NCI-H1092 (cell line): ENCODE results near the gene METTL1.
"Not testable (repeated sequence)": the region's sequence is repeated elsewhere in the genome, so short reads cannot be mapped to it uniquely, and the experiment has no call there.

Source experiments
- DNase-seq: peaks from one replicate; lab custom pipeline; 2025; lab: John Stamatoyannopoulos, UW

The METTL1 gene

DNA sequence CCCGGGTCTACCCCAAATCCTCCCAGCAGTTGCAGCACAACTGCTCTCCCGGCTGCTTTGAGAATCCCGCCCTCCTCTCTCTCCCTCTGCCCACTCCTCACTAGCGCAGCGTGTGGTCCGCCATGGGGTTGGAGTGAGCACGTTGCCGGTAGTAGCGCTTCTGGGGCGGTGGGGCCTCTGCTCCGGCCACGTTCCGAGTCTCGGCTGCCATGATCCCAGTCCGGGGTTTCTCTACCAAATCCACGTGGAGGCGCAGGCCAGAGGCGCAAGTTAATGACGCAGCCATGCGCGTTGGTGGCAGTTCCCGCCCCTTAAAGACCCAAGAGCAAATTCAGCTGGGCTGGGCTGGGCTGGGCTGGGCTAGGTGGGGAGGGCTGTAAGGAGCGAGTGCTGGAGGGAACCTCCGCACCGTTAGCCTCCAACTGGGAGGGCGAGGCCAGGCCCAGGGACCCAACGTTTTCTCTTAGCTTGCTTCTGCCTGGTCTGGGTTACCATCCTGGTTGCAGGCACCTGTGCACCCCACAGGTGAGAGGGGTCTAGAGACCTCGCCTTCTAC is at the start of gene METTL1:
TSS of gene METTL1 (minus strand) at position 233 of the 556 bp plus-strand sequence. CDS start at position 211, 22 bp downstream.
- DNase-seq = peak; percentile 82

DNA sequence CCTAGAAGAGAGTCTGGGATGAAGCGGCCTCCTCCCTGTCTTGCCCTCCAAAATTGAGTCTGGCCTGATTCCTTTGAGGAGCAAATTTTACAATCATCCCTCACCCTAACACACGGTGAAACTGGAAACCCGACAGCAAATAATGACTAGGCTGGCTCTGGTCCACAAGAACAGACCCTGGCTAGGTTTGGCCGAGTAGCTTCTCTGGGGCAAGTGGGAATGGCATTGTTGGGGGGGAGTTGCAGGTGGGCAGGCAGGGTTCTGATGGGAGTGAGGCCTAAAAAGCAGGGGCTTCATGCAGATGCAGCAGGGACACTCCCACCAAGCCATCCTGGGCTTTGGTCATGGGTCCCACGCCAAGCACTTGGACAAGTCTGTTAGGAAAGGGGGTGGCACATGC is 49.1 kb upstream of the METTL1 start:
- not testable (repeated sequence) for DNase-seq

DNA sequence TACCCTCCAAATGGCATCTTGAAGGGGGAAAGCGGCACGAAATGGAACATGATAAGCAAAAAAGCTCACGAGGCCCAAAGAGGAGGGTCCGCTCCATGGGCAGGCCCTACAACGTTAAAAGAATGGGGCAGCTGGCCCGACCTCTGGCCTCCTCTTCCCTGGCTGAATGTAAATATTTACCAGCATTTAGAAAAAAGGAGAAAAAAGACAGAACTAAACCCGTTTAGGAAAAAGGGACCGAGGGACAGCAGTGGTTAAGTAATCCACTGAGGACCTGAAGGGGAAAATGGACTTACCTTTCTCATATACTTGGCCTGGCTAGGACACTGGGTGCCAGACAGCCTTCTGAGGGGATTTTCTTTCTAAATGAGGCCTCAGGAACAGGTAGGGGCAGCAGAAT is 48.2 kb upstream of the METTL1 start:
- not testable (repeated sequence) for DNase-seq

DNA sequence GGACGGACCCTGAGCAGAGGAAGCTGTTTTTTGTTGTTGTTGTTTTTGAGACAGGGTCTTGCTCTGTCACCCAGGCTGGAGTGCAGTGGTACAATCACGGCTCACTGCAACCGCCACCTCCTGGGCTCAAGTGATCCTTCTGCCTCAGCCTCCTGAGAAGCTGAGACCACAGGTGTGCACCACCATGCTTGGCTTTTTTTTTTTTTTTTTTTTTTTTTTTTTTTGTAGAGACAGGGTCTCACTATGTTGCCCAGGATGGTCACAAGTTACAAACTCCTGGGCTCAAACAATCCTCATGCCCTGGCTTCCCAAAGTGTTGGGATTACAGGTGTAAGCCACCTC is 46.1 kb upstream of the METTL1 start:
- not testable (repeated sequence) for DNase-seq

DNA sequence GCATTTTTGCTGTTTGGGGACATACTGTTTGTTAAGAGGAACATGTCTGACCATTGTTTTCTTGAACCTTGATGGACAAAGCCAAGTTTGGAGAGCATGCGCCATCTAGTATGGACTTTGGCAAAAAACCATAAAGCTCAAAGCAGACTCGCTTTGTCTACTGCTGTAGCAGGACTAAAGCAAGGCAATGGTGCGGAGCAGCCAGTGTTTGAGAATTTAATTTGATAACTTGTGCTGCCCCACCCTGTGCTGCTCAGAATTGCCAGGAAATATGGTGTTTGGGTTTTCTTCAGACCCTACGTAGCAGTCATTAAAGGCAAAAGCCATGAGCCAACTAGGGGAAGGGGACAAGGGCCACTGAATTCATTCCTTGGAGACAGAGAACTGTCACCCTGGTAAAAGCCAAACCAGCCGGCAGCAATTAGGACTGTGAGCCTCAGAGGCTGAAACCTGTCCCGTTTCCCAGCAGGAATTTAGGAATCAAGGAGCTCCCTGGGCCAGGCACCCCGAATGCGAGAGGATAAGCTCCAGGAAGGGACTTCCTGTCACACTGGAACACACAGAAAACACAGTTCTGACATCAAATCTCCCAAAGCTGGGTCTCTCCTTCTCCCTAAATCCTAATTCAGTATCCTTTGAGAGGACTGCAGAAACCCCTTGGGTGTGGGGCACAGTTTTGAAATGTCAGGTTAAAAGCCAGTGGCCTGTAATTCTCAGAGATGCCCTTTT is 45.5 kb upstream of the METTL1 start:
- DNase-seq = no peak

DNA sequence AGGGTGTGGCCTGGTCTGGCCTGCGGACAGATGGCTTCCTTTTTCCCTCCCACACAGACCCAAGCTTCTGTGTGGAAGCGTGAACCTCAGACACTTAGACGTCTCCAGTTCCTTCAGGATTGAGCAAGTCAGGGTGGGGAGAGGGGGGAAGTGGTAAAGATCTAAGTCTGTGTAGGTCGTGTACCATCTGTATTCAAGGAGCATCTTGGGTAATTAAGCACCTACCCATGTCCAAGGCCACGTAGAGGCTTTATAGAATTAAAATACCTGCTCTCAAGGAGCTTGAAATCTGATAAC is 44.9 kb upstream of the METTL1 start:
- DNase-seq = no peak

DNA sequence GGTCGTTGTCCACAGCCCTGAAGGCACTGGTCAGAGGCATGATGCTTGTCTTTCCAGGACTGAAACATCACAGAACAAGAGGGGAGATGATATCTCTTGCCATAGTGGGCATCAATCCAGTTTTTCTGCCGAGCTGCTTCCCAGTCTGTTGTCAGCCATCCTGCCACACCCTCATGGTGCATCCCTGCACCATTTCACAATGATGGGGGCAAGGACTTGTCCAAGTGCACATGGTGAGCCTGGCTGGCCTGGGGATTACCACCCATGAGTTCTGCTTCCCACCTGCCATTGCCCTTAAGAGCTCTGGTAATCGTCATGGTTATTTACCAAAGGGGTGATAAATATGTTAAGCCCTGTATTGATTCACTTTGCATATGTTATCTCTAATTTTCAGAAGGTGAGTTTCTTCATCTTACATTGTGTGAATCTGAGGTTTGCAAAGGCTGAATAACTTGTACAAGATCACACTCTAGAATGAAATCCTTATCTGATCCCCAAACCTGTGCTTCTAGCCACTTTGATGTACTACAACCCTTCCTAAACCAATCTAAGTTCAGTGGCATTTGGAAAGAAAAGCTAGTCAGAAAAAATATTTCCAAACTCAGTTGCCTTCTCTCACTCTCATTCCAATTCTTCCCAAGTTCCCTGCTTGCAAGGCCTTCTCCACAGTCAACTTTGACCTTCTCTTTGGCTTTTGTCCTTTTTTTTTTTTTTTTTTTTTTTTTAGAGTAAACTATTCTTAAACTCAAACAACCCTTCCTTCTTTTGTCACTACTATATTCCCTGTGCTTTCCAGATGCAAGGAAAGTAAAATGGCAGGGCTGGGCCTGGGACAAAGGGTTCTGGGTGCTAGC is 44.3 kb upstream of the METTL1 start:
- DNase-seq = no peak

DNA sequence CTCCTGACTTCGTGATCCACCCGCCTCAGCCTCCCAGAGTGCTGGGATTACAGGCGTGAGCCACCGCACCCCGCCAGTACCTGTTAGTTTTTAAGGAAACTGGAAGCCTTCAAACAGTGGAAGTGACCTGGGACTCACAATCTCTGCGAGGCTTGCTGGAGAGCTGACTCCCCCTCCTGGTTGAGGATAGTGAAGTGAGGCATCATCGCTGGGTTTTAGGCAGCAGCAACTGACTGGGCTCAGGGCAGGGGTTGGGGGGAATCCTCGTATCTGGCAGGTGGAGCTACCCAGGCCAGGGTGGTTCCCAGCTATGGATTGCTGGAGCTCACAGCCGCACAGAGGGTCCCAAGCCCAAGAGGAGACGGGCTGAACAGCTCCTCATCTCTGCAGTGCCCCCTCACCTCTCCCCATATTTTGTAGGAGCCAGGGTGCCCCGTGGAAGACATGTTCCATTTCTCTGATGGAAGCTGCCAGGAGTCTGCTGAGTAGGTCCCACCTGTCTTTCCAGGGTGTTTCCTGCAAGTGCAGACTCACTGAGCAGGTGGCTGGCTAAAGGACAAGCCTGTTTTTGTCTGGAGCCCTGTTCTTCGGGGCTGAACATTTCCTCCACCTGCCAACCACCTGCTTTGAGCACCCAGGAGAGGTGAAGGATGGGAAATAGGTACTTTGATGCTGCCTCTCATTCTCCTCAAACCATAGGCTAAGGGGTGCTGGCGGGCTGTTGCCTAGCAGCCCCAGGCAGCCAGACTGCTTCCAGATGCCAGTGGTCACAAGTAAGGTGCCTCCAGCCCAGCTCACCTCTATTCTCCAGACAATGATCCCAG is 43.5 kb upstream of the METTL1 start:
- no peak for DNase-seq

DNA sequence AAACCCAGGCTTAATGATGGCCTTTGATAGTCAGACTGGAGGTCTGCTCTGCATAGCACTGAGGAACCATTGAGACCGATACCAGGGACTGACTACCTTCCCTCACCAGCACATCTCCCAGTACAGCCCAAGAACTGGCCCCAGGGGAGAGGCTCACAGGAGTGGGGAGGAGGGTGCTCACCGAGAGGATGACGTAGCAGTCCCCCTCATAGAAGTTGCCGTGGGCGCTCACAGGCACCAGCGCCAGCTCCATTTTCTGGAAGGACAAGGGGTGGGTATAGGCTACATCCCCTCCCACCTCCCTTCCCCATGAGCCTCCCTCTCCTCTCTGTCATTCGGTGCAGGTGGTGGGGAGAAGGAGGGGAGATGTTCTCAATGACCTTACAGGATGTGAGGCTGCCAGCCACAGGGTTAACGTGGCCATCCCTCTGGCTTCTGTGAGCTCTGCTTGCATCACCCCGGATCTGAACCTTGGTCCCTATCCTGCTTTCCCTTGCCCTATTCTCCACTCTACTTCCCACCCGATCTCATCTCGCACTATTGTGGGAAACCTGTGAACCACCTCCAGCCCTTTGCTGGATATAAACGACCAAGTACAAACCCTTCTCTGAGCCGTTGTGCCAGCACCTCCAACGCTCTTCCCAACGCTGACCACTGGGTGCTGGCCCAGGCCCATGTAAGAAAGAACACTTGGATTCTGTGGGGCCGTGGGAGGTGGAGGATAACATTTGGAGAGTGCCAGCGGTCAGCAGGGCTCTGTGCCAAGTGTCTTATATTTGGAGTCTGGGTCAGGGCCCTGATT is 42.3 kb upstream of the METTL1 start:
- DNase-seq = no peak

DNA sequence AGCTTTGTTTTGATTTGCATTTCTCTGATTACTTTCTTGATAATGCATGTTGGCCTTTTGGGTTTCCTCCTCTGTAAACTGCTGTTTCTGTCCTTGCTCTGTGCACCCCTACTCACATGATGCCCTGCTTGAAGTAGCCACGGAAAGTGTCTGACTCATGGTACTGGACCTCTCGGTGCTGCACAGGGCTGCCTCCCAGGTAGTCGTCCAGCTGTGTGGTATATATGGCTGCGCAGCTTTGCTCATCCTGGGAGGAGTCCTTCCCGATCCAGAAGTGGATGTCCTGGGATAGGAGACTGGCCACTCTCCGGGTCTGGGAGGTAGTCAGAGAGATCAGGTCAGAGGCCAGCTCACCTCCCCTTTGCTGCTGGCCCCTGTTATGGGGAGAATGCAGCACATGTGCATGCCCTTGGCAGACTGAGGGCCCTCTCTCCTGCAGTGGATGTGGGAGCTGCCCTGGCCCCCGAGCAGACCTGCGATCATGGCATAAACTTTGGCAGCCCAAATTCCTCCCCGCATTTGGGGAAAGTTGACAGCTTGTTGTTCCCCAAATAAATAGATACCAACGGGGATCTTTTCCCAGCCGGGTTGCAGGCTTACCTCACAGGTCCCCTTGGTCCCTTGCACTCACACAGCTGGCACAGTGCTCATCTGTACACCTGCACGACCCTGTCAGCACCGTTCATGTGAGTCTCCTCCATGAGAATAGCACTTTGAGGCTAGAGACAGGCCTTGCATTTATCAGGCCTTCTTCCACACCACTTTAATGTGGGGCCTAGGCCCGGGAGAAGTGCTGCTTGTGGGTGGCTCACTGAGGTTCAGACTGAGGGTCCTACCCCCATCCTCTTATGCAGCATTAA is 41.4 kb upstream of the METTL1 start:
- no peak for DNase-seq

DNA sequence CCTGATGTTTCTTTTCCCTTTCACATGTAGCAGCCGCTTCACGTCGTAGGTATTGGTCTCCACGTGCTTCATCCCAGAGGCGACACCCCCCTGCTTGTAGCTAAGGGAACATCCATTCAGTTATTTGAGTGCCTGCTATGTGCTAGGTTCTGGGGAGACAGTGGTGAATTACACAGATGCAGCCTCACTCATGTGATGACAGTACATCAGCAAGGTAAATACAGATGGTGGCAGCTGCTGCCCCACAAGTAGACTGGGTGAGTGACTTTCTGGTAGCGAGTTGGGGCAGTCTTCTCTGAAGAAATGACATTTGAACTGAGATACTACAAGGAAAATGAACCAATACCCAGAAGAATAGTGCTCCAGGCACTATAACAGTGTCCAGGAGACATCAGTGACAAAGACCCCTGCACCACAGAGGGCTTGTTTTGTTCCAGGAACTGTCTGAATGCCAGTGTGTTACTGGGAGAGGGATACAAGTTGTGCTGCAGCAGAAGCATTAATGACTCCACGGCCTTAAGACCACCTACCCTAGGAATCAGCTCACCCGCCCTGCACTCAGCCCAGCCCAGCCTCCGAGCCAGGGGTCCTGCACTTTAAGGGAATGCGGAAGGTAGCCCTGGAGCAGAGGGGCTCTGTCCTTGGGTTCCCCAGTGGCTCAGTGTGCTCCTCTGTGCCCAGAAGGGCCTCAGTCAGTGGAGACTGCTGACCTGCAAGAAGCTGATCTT is 39.3 kb upstream of the METTL1 start:
- no peak for DNase-seq

DNA sequence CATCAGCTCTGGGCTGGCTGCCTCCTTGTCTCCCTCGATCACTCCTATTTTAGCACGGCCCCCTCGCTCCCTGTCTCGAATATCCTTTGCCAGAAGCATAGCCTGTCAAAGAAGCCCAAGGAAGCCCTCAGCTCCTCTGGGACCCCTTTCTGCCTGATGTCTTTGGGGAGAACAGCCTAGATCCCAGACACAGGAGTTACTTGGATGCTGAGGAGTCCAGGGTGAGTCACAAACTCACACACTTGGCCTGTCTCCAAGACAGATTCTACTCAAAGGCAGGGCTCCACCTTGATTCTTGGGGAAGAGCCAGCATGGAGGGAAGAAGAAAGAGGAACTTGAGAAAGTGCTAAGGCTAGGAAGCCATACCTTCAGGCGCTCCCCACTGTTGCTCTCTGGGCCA is 38.5 kb upstream of the METTL1 start:
- no peak for DNase-seq

DNA sequence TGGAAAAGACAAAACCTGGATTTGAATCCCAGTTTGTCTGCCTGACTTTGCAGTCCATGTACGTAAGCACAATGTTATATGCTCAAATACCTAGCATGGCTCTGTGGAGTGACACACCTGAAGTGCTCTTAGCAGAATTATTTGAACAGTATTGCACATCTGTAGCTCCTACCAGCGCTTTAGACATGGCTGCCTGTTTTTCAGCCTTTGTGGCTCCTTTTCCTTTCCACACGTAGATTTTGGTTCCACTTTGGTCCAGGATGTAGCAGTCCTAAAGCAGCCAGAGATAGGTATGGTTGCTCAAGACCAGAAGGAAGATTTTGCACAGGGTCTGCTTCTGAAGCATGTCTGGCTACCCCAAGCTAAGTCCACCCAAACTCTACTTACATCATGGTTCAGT is 37.5 kb upstream of the METTL1 start:
- DNase-seq = no peak

DNA sequence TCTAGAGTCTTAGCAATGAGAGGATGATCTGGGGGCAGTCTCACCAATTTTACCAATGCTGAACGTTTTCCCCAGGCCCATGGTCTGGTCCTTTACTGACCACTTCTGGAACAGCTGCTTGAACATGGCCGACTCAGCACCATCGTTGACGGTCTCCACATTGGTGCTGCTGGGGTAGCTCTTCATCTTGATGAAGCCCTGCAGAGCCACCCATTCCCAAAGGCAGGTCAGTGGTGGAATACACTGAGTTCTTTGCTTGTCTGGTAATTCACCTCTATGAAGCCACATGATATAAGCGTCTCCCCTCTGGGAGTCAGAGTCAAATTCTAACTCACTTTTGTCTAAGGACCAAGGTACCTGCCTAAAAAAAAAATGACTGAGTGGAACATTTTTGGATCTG is 36.4 kb upstream of the METTL1 start:
- DNase-seq = no peak

DNA sequence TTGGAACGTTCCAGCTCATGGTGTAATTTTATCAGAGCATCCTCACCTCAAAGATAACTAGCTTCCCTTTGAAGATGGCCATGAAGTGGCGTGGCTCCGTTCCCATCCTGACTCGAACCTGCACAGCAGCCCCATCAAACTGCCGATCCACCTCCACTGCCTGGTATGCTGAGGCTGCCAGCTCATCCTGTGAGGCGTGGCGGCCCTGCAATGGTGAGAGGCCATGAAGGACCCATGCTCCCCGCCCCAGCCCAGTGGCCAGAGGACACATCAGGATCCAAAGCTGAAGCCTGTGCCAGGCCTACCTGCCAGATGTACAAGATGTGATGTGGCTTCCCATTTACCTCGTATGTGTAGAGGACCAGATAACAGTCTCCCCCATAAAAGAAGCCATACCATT is 35.4 kb upstream of the METTL1 start:
- DNase-seq = no peak

DNA sequence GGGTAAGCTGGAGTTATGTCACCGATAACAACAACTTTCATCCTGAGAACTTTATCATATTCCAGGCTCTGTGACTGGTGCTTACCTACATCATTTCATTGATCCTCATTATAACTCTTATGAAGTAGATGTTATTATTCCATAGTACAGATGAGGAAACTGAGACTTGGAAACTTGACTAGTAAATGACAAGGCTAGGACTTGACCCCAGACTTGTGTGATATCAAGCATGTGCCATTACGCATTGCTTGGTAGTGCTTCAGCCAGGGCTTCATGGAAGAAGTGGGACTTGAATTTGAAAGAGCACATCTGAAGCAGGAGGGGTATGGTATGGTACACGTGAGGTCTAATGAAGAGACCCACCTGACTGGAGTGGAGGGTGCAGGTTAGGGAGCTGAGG is 34.8 kb upstream of the METTL1 start:
- no peak for DNase-seq

DNA sequence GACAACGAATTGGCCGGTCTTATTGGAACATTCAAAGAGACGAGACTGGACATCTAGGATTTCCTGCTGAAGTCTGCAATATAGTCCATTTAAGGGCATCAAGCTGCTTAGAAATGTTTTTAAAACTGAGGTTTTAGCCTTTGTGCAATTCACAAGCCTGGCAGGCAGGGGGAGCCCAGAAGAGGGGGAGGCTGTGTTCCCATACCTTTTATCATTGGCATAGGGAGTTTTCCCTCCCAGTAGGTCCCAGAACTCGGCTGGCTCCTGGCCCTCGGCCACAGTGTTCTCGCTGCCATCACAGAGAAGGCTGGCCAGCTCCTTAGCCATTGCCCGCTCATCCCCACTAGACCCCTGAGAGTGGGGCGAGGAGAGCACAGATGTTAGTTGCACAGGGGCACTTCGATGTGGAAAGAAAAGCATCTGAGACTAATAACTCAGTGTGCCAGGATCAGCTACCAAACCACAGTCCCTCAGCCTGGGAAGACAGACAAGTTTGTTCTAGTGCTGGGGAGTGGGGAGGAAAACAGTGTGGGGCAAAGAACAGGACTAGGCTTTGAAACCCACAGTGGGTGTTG is 31.5 kb upstream of the METTL1 start:
- DNase-seq = no peak

DNA sequence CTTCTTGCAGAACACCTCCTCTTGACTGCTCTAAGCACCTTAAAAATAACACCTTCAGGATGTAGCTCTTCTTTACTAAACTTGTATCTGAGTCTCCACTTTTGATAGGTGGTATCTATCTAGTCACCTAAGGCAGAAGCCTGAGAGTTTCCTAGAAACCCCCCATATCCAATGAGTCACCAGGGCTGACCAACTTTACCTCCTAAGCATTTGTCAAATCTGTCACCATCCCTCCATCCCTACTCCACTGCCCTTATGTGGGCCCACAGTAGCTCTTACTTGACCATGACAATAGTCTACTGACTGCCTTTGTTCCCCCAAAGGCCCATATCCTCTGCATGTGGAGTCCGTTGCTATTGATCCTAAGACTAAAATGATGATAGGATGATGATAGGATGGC is 30.7 kb upstream of the METTL1 start:
- DNase-seq = no peak

DNA sequence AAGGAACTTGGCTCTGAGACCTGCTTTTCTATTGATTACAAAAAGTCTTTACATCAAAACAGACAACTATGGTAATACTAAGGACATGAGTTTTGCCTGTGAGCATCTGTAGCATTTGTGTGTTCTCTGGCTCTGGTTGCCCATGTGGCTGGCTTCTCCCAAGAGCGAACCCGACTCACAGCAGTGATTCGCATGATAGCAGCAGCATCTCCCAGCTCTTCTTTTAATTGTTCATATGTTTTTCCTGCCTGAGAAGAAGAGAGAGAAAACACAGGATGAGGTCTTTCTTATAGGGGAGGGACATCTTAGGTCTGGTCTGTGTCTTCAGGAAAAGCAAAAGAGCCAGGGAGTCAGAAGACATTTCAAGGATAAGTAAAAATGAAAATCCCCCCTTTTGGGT is 29.1 kb upstream of the METTL1 start:
- DNase-seq = no peak

DNA sequence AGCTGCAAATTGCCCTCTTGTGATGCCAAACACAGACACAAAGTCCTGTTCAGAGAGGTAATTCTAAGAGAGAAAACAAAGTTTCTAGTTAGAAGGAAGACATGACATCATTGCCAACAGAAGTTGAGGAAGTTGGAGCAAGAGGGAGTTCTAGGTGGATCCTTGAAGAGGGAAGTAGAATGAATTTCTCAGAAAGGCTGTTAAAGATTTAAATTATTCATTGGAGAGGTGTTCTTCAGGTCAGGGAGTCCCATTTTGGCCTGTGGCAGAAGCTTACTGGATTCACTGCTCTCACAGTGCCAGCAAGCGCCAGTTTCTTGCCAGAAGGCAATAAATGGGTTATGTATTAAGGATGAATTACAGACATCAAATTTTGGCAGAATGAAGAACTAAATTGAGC is 26.0 kb upstream of the METTL1 start:
- no peak for DNase-seq
